DMS79 (cell line): ENCODE measurements around the gene CORIN.

Source experiments
- DNase-seq: peaks from one replicate; lab custom pipeline; 2025; lab: John Stamatoyannopoulos, UW

CORIN gene

GRCh38 chr4:47686294-47686872, 151.5 kb downstream of the CORIN start:
- no peak for DNase-seq

GRCh38 chr4:47675806-47676205, 162.1 kb downstream of the CORIN start:
- DNase-seq: no peak

- no peak for DNase-seq
These were observed 163.7 kb downstream of the CORIN start for GRCh38 chr4:47674144-47674543.

- no peak for DNase-seq
These were observed 165.2 kb downstream of the CORIN start for GRCh38 chr4:47672696-47673095.

- DNase-seq: no peak
These were observed 167.9 kb downstream of the CORIN start for GRCh38 chr4:47669946-47670345.

- DNase-seq: no peak
These were observed 169.0 kb downstream of the CORIN start for GRCh38 chr4:47668810-47669408.

- DNase-seq: no peak
These were observed 169.6 kb downstream of the CORIN start for GRCh38 chr4:47668256-47668655.

- DNase-seq: no peak
These were observed 170.3 kb downstream of the CORIN start for GRCh38 chr4:47667552-47667951.

- no peak for DNase-seq
These were observed 173.6 kb downstream of the CORIN start for GRCh38 chr4:47664051-47664826.

- DNase-seq: no peak
These were observed 174.9 kb downstream of the CORIN start for GRCh38 chr4:47662975-47663374.

GRCh38 chr4:47661741-47662140, 176.1 kb downstream of the CORIN start:
- no peak for DNase-seq

GRCh38 chr4:47659342-47659741, 178.5 kb downstream of the CORIN start:
- DNase-seq: no peak

- no peak for DNase-seq
These were observed 182.7 kb downstream of the CORIN start for GRCh38 chr4:47654972-47655693.

GRCh38 chr4:47652092-47652491, 185.8 kb downstream of the CORIN start:
- no peak for DNase-seq

GRCh38 chr4:47651231-47651630, 186.6 kb downstream of the CORIN start:
- DNase-seq: no peak

- DNase-seq: no peak
These were observed 187.2 kb downstream of the CORIN start for GRCh38 chr4:47650584-47651130.

- DNase-seq: no peak
These were observed 190.3 kb downstream of the CORIN start for GRCh38 chr4:47647544-47647943.

- DNase-seq: no peak
These were observed 190.8 kb downstream of the CORIN start for GRCh38 chr4:47647029-47647428.

- no peak for DNase-seq
These were observed 191.5 kb downstream of the CORIN start for GRCh38 chr4:47646372-47646771.

GRCh38 chr4:47643845-47644244, 194.0 kb downstream of the CORIN start:
- no peak for DNase-seq

GRCh38 chr4:47642985-47643760, 194.7 kb downstream of the CORIN start:
- no peak for DNase-seq
